Natural killer cell (primary cell): ENCODE results near the gene IBTK. TPM values are rescaled to one million over a fixed set of nuclear protein-coding genes. Genes with fewer than 3 reads are reported as not detected.

Experiments
- ATAC-seq, 3 donors: fragments of 150-1000 bp in 2 of 3; fragments of 200-7000 bp in 1 of 3; cut with Tn5 transposase; 1 replicate in 1 of 3; 2 replicates in 2 of 3; pipeline ENCODE4 v1.10.0; 2021; ENCODE audit warnings: mild to moderate bottlenecking in 2 of 3, moderate library complexity in 2 of 3
- DNase-seq, 2 donors: peaks; one replicate each; pipeline versions ENCODE4 v3.0.0 to v3.0.0-alpha.2; 2013 to 2021; ENCODE audit warnings: mixed read lengths in 1 of 2
- H3K27ac ChIP-seq: one replicate; pipeline ENCODE4 v1.5.1; 2013; ENCODE audit warnings: mild to moderate bottlenecking, low read length
- H3K27me3 ChIP-seq: one replicate; pipeline ENCODE4 v1.6.1; 2013; ENCODE audit warnings: low read length; ENCODE audit not compliant: control insufficient read depth, insufficient read depth
- H3K36me3 ChIP-seq: one replicate; pipeline ENCODE4 v1.6.1; 2013; ENCODE audit warnings: low read length; ENCODE audit not compliant: control insufficient read depth, insufficient read depth
- H3K4me1 ChIP-seq: one replicate; pipeline ENCODE4 v1.6.1; 2013; ENCODE audit warnings: low read length; ENCODE audit not compliant: control insufficient read depth, insufficient read depth
- H3K4me3 ChIP-seq: one replicate; pipeline ENCODE4 v1.5.1; 2013; ENCODE audit warnings: low read length
- H3K9me3 ChIP-seq: one replicate; pipeline ENCODE4 v1.6.1; 2013; ENCODE audit warnings: low read length; ENCODE audit not compliant: control insufficient read depth, insufficient read depth
- H3K27ac Mint-ChIP-seq, 2 donors: one replicate each; pipeline ENCODE4 v1.8.0; 2022; ENCODE audit warnings: mild to moderate bottlenecking in 2 of 2, mixed read lengths in 2 of 2, moderate library complexity in 1 of 2
- H3K27me3 Mint-ChIP-seq, 2 donors: one replicate each; pipeline ENCODE4 v1.8.0; 2022; ENCODE audit warnings: low read depth in 2 of 2, mixed read lengths in 2 of 2
- H3K36me3 Mint-ChIP-seq: one replicate; pipeline ENCODE4 v1.8.0; 2022; ENCODE audit warnings: mixed read lengths
- H3K4me1 Mint-ChIP-seq, 2 donors: one replicate each; pipeline ENCODE4 v1.8.0; 2022; ENCODE audit warnings: mixed read lengths in 2 of 2
- H3K4me3 Mint-ChIP-seq: one replicate; pipeline ENCODE4 v1.8.0; 2022; ENCODE audit warnings: mild to moderate bottlenecking, moderate library complexity, mixed read lengths
- H3K9me3 Mint-ChIP-seq, 2 donors: one replicate each; pipeline ENCODE4 v1.8.0; 2022; ENCODE audit warnings: mixed read lengths in 2 of 2
- WGBS: methylation state at CpG from one replicate; pipeline ENCODE4 v1.1.7; 2013; ENCODE audit warnings: missing lambda C conversion rate; ENCODE audit not compliant: insufficient coverage; 5-methylcytosine and 5-hydroxymethylcytosine counted together
- intact Hi-C: fragments of 100-400 bp; cut with micrococcal nuclease; formaldehyde crosslinking; loops from one replicate; pipeline ENCODE4 v1.14.2; 2022
- total RNA-seq, 4 donors: library from RNA; stranded (reverse); fragments of 120-200 nt in 1 of 4; gene quantifications; one replicate each; pipeline versions ENCODE4 v1.2.3 to v1.2.4, GENCODE V29; 2013 to 2022
- TF ChIP-seq, protein P1 (sequence below): fragments of 200-600 bp; IDR thresholded peaks from one replicate; pipeline ENCODE4 v1.8.0; 2022; ENCODE audit warnings: antibody characterized with exemption

IBTK gene
- total RNA-seq, 3 donors from 2014 or later (not counting 1 experiment from before 2014, with no cell fraction given): 18.3 to 23.5 (median 22.2) TPM

DNA sequence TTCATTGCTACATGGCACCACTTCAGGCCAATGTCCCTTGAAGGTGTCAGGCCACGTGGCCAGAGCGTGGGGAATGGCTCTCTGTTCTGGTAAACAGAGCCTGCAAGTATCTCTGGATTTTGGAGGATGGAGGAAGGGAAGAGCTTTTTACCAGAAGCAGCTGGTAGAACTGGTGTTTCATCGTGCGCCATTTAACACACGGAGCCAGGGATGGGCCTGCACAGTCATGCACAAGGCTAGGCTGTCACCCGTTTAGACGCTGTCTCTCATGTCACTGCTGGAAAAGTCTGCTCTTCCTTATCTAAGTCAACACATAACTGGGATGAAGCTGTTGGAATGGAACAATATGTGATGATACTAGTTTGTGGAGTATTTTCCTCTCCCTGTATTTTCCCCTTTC is 123.9 kb downstream of the IBTK start:
- H3K27ac Mint-ChIP-seq: no peak overlapping the region
- no peak overlapping the region for H3K4me3 ChIP-seq
- H3K27me3 Mint-ChIP-seq: no peaks in the 10 kb centered on the region
- no peaks in the 10 kb centered on the region for H3K9me3 ChIP-seq
- H3K27me3 ChIP-seq: no peaks in the 10 kb centered on the region
- TF ChIP-seq, protein P1, sequence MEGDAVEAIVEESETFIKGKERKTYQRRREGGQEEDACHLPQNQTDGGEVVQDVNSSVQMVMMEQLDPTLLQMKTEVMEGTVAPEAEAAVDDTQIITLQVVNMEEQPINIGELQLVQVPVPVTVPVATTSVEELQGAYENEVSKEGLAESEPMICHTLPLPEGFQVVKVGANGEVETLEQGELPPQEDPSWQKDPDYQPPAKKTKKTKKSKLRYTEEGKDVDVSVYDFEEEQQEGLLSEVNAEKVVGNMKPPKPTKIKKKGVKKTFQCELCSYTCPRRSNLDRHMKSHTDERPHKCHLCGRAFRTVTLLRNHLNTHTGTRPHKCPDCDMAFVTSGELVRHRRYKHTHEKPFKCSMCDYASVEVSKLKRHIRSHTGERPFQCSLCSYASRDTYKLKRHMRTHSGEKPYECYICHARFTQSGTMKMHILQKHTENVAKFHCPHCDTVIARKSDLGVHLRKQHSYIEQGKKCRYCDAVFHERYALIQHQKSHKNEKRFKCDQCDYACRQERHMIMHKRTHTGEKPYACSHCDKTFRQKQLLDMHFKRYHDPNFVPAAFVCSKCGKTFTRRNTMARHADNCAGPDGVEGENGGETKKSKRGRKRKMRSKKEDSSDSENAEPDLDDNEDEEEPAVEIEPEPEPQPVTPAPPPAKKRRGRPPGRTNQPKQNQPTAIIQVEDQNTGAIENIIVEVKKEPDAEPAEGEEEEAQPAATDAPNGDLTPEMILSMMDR: no peak
- no peaks in the 10 kb centered on the region for H3K36me3 Mint-ChIP-seq
- no peaks in the 10 kb centered on the region for H3K4me1 ChIP-seq
- intact Hi-C loops: no loop called here
- no peak overlapping the region for H3K27ac ChIP-seq
- peaks cover 7 to 9% of the 10 kb centered on the region in 2 donors for H3K9me3 Mint-ChIP-seq
- H3K4me1 Mint-ChIP-seq: no peaks in the 10 kb centered on the region
- no peak for ATAC-seq
- WGBS: 90% methylated on average over 7 of the region's 7 CpGs
- no peak for DNase-seq
- H3K36me3 ChIP-seq: no peaks in the 10 kb centered on the region
- H3K4me3 Mint-ChIP-seq: no peak overlapping the region

Other genes with a start within 250 kb of the IBTK start
- gene TPBG, start 116.1 kb upstream of the IBTK start, total RNA-seq: under 1 TPM in 2 of 3 donors, not detected in 1; 0.11 to 0.33 TPM